ENCODE data around the gene HOXA7.
A peak's percentile ranks its signal among the peaks of the same experiment; 100 is the strongest.

The HOXA7 gene

GRCh38 chr7:27161214-27161720 lies 4.8 kb upstream of the HOXA7 start (continued):
- TF ChIP-seq PRDM6 (tag by site-specific recombination; IDR thresholded peaks at IDR 0.05) (peak; percentile 29; the same call in 1 of the 2 replicates), ZNF513 (tag by site-specific recombination; IDR thresholded peaks at IDR 0.05) (no peak), REST (tag by site-specific recombination; IDR thresholded peaks at IDR 0.05) (no peak; the same call in 1 of the 2 replicates), KLF1 (tag by site-specific recombination; IDR thresholded peaks at IDR 0.05) (peak; percentile 88), ZNF473 (tag by site-specific recombination; IDR thresholded peaks at IDR 0.05) (no peak), ZNF175 (tag by site-specific recombination; IDR thresholded peaks at IDR 0.05) (no peak), ZSCAN23 (tag by site-specific recombination; IDR thresholded peaks at IDR 0.05) (no peak), ZFP37 (tag by site-specific recombination; IDR thresholded peaks at IDR 0.05) (no peak), KLF10 (tag by site-specific recombination; IDR thresholded peaks at IDR 0.05) (no peak), ZNF292 (tag by site-specific recombination; IDR thresholded peaks at IDR 0.05; ENCODE audit: borderline replicate concordance, low read depth) (no peak), ZBTB26 (tag by site-specific recombination; optimal IDR thresholded peaks at IDR 0.05) (no peak), ZNF341 (tag by site-specific recombination; IDR thresholded peaks at IDR 0.05; ENCODE audit: low read depth) (peak; percentile 42; the same call in 1 of the 2 replicates), ZNF777 (tag by site-specific recombination; IDR thresholded peaks at IDR 0.05; ENCODE audit: borderline replicate concordance) (no peak), FEZF1 (tag by site-specific recombination; IDR thresholded peaks at IDR 0.05) (peak; percentile 90), ZBTB7A (tag by site-specific recombination; IDR thresholded peaks at IDR 0.05; ENCODE audit: low read depth) (no peak; the same call in 1 of the 2 replicates), ZNF398 (tag by site-specific recombination; IDR thresholded peaks at IDR 0.05) (peak; percentile 75), ZNF529 (tag by site-specific recombination; IDR thresholded peaks at IDR 0.05; ENCODE audit: insufficient replicate concordance) (no peak), ZNF548 (tag by site-specific recombination; IDR thresholded peaks at IDR 0.05) (no peak), ZNF223 (tag by site-specific recombination; IDR thresholded peaks at IDR 0.05) (no peak), ATF2 (tag by site-specific recombination; IDR thresholded peaks at IDR 0.05; ENCODE audit: low read depth) (no peak), ZNF202 (tag by site-specific recombination; IDR thresholded peaks at IDR 0.05; ENCODE audit: borderline replicate concordance) (no peak), ZNF311 (tag by site-specific recombination; IDR thresholded peaks at IDR 0.05; ENCODE audit: borderline replicate concordance) (no peak), ZNF501 (tag by site-specific recombination; IDR thresholded peaks at IDR 0.05) (no peak), ZNF692 (tag by site-specific recombination; IDR thresholded peaks at IDR 0.05) (0 out of 2 replicates have a peak, but pooled peaks have one; percentile 46), ZNF623 (tag by site-specific recombination; IDR thresholded peaks at IDR 0.05) (no peak), ZBTB8A (tag by site-specific recombination; IDR thresholded peaks at IDR 0.05) (no peak), BCL11A (tag by site-specific recombination; IDR thresholded peaks at IDR 0.05; ENCODE audit: low read depth) (peak; percentile 83), ZFHX2 (tag by site-specific recombination; conservative IDR thresholded peaks at IDR 0.05) (peak; percentile 78)
